HTR-8/SVneo (cell line): Measurements from ENCODE around the gene MSI2.

Experiments used
- DNase-seq: peaks from one replicate; pipeline ENCODE4 v3.0.0; 2011; ENCODE audit warnings: low spot score, mixed read lengths; ENCODE audit not compliant: insufficient read length
- FAIRE-seq: peaks from 2 replicates; lab custom pipeline; 2011; peaks lifted over from hg19 to GRCh38; lab: Jason Lieb, UNC

MSI2 gene

GRCh38 chr17:57379895-57380434 is 123.6 kb downstream of the MSI2 start:
- DNase-seq, result no peak
- no peak for FAIRE-seq

GRCh38 chr17:57381498-57381897 is 125.2 kb downstream of the MSI2 start:
- DNase-seq (no peak), FAIRE-seq (no peak)

DNA sequence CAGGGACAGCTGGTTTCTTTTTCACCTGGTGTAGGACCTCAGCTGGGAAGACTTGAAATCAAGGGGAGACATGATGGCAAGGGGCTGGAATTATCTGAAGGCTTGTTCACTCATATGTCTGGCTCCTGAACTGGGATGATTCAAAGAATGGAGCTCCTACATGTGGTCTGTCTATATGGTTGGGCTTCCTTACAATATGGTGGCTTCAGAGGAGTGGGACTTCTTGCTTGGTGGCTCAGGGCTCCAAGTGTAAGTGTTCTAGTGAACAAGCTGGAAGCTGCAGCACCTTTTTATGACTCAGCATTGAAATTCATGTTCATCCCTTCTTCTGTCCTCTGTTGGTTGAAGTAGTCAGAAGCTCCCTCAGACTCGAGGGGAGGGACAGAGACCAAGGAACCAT is 127.9 kb downstream of the MSI2 start:
- no peak for DNase-seq
- no peak for FAIRE-seq

GRCh38 chr17:57385975-57386374 is 129.7 kb downstream of the MSI2 start:
- DNase-seq, result no peak
- FAIRE-seq, result no peak

- no peak for FAIRE-seq
- DNase-seq, result no peak
These were observed 131.3 kb downstream of the MSI2 start for GRCh38 chr17:57387575-57387974.

DNA sequence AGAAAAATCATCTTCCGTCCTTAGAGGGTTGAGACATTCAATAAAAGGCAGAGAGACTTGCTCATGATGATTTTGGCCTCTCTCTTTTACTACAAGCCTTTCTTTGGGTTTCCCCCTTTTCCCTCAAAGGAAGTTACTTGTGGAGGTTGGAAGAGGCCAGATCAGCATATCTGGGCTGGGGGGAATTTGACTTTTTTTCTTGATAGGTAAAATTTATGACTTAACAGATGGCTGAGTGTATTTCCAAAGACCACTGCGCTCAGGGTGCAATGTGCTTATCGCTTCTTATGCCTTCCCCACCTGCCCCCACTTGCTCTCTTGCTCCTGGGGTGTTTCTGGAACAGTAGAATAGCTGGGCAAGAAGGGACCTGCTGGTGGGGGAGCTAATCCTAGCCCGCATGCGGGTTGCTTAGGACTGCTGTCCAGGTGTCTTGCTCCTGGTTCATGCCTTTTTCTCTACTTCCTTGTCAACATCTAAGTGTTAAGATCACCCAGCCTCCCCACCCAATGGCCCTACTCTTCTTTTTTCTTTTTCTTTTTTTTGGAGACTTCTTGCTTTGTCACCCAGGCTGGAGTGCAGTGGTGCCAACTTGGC is 131.9 kb downstream of the MSI2 start:
- FAIRE-seq (no peak), DNase-seq (no peak)

DNA sequence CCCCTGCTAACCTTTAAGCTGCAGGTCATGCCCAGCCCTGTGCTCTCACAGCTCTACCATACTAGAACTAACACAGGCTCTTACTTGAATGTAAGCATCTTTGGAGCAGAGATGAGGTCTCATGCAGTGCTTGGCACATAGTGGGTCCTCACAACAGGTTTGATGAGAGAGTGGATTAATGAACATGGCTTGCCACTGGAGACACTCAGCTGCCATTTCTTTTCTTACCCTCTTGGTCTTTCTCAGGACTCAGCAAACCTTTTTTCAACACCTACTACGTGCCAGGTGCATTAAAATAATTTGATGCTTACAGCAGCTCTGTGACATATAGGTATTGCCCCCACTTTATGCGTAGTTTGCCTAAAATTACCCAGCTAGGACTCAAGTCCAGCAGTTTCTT is 133.2 kb downstream of the MSI2 start:
- FAIRE-seq (no peak), DNase-seq (no peak)

GRCh38 chr17:57391076-57391825 is 134.9 kb downstream of the MSI2 start:
- DNase-seq (no peak), FAIRE-seq (no peak)

GRCh38 chr17:57391857-57392471 is 135.6 kb downstream of the MSI2 start:
- DNase-seq, result no peak
- no peak for FAIRE-seq

- FAIRE-seq, result no peak
- no peak for DNase-seq
These were observed 137.0 kb downstream of the MSI2 start for GRCh38 chr17:57393368-57393767.

DNA sequence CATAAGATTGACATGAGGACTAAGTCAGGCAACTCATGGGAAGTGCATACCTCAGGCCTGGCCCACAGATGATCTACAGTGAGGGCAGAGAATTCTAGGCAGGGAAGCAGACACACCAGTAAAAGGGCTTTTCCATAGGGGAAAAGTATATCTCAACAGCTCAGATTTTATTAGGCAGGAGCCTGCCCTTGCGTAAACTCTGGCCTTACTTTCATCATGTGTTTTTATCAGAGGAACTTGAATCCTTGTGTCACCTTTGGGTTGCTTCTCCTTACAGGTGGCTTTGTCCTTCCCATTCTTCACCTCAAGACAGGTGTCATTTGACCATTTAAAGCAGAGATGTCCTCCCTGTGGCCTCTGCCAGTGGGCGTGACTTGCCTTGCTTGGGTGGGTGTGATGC is 138.1 kb downstream of the MSI2 start:
- no peak for FAIRE-seq
- no peak for DNase-seq

DNA sequence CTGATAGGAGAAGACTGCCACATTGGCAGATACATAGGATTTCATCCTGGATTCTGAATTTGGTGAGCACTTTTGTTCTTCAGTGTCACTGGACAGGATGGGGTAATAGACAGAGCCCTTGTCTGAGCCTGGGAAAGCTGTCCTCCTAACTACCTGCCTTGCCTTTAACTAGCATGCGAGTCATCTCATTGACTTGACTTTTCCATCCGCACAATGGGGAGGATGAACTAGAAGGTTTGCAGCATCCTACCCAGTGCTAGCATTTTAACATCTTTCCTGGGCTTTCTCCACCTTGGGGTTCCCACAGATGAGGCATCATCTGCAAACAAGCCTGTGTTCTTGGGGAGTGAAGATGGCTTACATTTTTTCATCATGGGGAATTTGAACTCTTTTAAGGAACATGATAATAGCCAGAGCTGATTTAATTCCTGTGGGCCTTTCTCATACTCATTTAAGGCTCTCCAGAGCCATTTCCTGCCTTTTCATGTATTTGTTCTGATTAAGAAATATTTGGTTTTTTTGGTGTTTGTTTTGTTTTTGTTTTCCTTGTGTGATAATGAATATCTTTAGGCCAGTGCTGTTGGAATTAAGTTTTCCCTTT is 139.5 kb downstream of the MSI2 start:
- FAIRE-seq (no peak), DNase-seq (no peak)

DNA sequence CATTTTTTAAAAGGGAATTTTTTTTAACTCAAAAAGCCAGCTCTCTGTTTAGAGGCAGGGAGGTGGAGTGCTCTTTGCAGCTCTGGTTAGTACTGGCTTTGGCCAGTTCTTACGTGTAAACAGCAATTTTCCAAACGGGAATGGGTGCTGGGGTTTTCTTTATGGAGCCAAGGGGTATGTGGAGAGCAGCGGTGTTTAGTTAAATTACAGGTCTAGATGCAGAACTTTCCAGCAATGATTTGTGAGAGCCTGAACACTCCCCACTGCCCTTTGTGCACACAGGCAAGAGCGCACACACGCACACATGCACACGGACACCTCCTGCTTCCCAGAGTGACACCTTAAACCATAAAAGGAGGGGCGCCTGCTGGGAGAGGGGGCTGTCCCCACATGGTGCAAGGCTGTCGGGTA is 140.2 kb downstream of the MSI2 start:
- DNase-seq (no peak), FAIRE-seq (no peak)

- DNase-seq (no peak), FAIRE-seq (no peak)
These were observed 141.1 kb downstream of the MSI2 start for GRCh38 chr17:57397402-57397801.

GRCh38 chr17:57399690-57400089 is 143.4 kb downstream of the MSI2 start:
- DNase-seq, result no peak
- peak; percentile 13 for FAIRE-seq

GRCh38 chr17:57400648-57401047 is 144.3 kb downstream of the MSI2 start:
- DNase-seq (no peak), FAIRE-seq (no peak)

- DNase-seq, result peak; percentile 46
- FAIRE-seq, result peak; percentile 26
These were observed 145.5 kb downstream of the MSI2 start for GRCh38 chr17:57401556-57402488.

- FAIRE-seq, result no peak
These were observed 146.4 kb downstream of the MSI2 start for GRCh38 chr17:57402681-57403180.

DNA sequence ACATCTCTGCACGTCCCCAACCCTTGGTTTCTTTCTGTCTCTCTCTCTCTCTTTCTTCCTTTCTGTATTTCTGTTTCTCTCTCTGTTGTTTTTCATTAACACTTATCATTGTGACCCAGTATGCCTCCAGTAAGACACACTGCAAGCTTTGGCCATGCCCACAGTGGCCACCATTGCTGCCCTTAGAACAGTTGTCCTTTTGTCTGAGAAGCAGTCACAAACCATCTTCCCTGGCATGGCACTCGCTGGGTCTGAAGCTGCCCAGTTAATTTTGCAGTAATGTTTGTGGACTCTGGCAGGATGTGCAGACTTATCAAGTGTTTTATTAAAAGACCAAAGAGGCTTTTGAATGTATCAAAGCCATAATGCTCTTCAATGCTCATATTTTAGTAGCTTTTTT is 146.9 kb downstream of the MSI2 start:
- DNase-seq, result no peak
- no peak for FAIRE-seq

More at GRCh38 chr17:57402681-57403180, 146.4 kb downstream of the MSI2 start:
- DNase-seq, result no peak

DNA sequence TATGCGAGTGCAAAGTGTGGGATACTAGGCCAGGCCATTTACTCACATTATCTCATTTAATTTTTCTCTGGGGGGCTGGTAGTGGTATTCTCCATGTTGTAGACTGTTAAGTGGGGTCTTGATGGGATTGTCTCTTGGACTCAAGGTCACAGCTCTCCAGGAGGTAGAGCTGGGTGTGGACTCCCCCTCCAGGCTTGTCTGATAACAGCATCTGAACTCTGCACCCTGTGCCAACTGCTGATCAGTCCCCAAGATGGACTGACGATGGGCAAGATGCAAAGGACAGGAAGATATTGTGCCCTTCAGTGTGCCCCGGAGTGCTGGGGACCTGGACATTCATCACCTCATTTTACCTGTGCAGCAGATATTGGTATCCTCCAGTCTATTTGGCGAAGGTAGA is 147.8 kb downstream of the MSI2 start:
- DNase-seq (peak; percentile 44), FAIRE-seq (no peak)
